HFFc6 (cell line): ENCODE results near the gene BCR. TPM values are rescaled to one million over a fixed set of nuclear protein-coding genes. Genes with fewer than 3 reads are reported as not detected.

ENCODE experiments used
- DNase-seq: peaks from one replicate; pipeline ENCODE4 v3.0.0-alpha.2; 2018
- H3K27ac Mint-ChIP-seq: 2 replicates; pipeline ENCODE4 v1.8.0; 2020; ENCODE audit warnings: mild to moderate bottlenecking, mixed read lengths
- H3K27me3 Mint-ChIP-seq: 2 replicates; pipeline ENCODE4 v1.8.0; 2021; ENCODE audit warnings: mild to moderate bottlenecking, moderate library complexity, mixed read lengths; ENCODE audit not compliant: insufficient read depth
- H3K36me3 Mint-ChIP-seq: 2 replicates; pipeline ENCODE4 v1.8.0; 2021; ENCODE audit warnings: low read depth, mixed read lengths
- H3K4me1 Mint-ChIP-seq: 2 replicates; pipeline ENCODE4 v1.8.0; 2020; ENCODE audit warnings: low read depth, mixed read lengths
- H3K4me3 Mint-ChIP-seq: 2 replicates; pipeline ENCODE4 v1.8.0; 2020; ENCODE audit warnings: mild to moderate bottlenecking, moderate library complexity, mixed read lengths
- H3K9me3 Mint-ChIP-seq: 2 replicates; pipeline ENCODE4 v1.8.0; 2020; ENCODE audit warnings: mild to moderate bottlenecking, mixed read lengths
- total RNA-seq, 6 experiments: library from RNA; stranded (reverse); fragmentation: NEBNext Ultra II Directional; extraction: Animal tissue kit (Norgen Biotek cat#: 25700); gene quantifications; 2 replicates in 1 of 6; 3 replicates in 5 of 6; pipeline ENCODE4 v1.2.3, GENCODE V29; 2021
- TF ChIP-seq, protein P1 (sequence below): fragments of 200-600 bp; sonication (generic); IDR thresholded peaks from 2 replicates; pipeline ENCODE4 v1.5.0; 2021; ENCODE audit warnings: antibody characterized with exemption, mild to moderate bottlenecking

Gene BCR
- total RNA-seq, 6 experiments from 2014 or later, result 28.0 to 41.3 (median 31.3) TPM

DNA sequence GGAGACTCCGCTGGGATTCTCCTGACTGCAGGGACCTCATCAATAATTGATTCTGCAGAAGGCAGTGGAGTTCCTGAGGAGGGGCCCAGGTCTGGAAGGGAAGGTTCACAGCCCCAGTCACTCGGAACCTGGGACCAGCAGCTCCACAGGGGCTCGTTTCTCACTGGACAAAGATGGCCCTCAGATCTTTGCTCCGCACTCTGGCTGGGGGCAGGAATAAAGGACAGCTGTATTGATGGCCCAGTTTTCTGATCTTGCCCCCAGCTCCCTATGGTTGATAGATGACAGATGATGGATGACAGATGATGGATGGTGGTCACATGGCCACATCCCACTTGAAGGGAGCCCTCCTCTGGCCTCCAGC is 11.3 kb upstream of the BCR start:
- H3K4me1 Mint-ChIP-seq, result peaks cover 3% of the 10 kb centered on the region; the same call in 1 of the 2 replicates
- H3K4me3 Mint-ChIP-seq, result no peak overlapping the region
- DNase-seq, result no peak
- TF ChIP-seq, protein P1, sequence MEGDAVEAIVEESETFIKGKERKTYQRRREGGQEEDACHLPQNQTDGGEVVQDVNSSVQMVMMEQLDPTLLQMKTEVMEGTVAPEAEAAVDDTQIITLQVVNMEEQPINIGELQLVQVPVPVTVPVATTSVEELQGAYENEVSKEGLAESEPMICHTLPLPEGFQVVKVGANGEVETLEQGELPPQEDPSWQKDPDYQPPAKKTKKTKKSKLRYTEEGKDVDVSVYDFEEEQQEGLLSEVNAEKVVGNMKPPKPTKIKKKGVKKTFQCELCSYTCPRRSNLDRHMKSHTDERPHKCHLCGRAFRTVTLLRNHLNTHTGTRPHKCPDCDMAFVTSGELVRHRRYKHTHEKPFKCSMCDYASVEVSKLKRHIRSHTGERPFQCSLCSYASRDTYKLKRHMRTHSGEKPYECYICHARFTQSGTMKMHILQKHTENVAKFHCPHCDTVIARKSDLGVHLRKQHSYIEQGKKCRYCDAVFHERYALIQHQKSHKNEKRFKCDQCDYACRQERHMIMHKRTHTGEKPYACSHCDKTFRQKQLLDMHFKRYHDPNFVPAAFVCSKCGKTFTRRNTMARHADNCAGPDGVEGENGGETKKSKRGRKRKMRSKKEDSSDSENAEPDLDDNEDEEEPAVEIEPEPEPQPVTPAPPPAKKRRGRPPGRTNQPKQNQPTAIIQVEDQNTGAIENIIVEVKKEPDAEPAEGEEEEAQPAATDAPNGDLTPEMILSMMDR, result no peak
- peaks cover 10% of the 10 kb centered on the region for H3K27me3 Mint-ChIP-seq
- no peak overlapping the region for H3K27ac Mint-ChIP-seq
- H3K9me3 Mint-ChIP-seq, result no peaks in the 10 kb centered on the region
- H3K36me3 Mint-ChIP-seq, result no peaks in the 10 kb centered on the region

DNA sequence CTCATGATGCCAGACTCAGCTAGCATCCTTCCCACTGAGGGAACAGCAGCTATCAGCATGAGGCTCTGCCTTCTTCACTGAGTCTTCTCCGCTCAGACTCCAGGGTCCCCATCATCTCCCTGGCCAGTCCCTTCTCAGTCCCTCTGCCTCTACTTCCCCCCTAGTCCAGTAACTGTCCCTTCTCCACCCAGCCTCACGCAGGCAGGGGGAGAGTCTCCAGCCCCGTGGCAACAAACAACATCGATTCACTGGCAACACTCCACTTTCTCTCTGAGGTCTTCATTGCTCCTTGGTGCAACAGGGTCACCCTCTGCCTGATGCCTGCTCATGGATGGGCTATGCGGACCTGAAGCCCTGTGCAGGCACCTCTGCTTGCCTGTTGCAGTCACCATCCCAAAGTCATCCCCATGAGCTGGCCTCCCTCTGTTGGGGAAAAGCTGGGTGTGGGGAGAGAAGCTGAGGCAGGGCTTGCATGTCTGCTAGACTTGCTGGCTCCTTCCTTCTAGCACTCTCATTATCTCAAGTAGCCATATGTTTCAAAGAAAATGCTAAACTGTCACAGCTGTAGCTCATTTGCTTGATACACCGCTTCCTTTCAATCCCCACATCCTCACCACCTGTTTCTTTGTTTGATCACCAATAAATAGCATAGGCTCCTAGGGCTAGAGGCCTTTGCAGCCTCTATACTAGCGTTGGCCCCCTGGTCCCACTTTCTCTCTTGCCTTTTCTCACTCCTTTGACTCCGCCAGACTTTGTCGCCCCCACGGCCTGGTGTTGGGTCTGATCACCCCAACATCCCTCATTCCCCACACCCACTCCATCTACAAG is 4.3 kb upstream of the BCR start:
- peaks cover 8% of the 10 kb centered on the region; the same call in 1 of the 2 replicates for H3K36me3 Mint-ChIP-seq
- no peaks in the 10 kb centered on the region; the same call in 1 of the 2 replicates for H3K9me3 Mint-ChIP-seq
- H3K4me1 Mint-ChIP-seq, result peaks cover 21% of the 10 kb centered on the region
- TF ChIP-seq, protein P1, result no peak
- H3K27me3 Mint-ChIP-seq, result peaks cover 7% of the 10 kb centered on the region
- no peak for DNase-seq
- no peak overlapping the region for H3K27ac Mint-ChIP-seq
- no peak overlapping the region for H3K4me3 Mint-ChIP-seq

DNA sequence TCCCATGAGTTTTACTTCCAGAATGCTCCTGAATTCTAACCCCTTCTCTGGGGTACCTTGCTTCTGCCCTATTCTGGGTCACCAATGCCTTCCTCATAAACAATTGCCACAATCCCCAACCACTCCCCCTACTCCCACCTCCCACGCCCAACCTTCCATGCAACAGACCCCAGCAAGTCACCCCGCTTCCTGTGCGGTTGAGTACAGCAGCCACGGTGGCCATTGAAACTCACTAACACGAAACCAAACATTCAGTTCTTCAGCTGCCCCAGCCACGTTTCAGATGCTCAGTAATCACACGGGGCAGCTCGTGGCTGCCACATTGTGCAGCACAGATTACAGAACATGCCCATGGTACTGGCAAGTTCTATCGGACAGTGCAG is 3.7 kb upstream of the BCR start:
- Mint-ChIP-seq H3K4me1 (peaks cover 21% of the 10 kb centered on the region), H3K9me3 (no peaks in the 10 kb centered on the region; the same call in 1 of the 2 replicates), H3K27me3 (peaks cover 7% of the 10 kb centered on the region), H3K27ac (no peak overlapping the region), H3K36me3 (peaks cover 8% of the 10 kb centered on the region; the same call in 1 of the 2 replicates), H3K4me3 (no peak overlapping the region)
- no peak for DNase-seq
- TF ChIP-seq, protein P1, result no peak

DNA sequence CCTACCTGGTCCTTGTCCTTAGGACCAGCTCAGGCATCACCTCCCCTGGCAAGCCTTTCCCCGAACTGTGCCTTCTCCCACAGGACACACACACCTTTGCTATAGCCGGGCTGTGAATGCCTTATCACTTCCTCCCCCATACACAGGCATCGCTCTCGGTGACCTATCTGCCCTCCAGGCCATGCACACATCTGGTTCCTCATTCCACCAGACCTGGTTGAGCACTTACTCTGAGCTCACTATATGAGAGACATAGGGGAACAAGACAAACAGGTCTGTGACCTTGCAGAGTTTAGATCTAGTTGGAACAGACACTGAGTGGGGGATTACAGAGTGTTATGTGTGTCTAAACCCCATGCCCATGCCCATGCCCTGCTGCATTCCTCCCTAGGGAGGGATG is 3.1 kb upstream of the BCR start:
- Mint-ChIP-seq H3K4me3 (no peak overlapping the region), H3K36me3 (peaks cover 12% of the 10 kb centered on the region; the same call in 1 of the 2 replicates), H3K27me3 (peaks cover 7% of the 10 kb centered on the region), H3K9me3 (no peaks in the 10 kb centered on the region; the same call in 1 of the 2 replicates), H3K4me1 (peaks cover 25% of the 10 kb centered on the region), H3K27ac (no peak overlapping the region)
- DNase-seq, result no peak
- TF ChIP-seq, protein P1, result no peak

DNA sequence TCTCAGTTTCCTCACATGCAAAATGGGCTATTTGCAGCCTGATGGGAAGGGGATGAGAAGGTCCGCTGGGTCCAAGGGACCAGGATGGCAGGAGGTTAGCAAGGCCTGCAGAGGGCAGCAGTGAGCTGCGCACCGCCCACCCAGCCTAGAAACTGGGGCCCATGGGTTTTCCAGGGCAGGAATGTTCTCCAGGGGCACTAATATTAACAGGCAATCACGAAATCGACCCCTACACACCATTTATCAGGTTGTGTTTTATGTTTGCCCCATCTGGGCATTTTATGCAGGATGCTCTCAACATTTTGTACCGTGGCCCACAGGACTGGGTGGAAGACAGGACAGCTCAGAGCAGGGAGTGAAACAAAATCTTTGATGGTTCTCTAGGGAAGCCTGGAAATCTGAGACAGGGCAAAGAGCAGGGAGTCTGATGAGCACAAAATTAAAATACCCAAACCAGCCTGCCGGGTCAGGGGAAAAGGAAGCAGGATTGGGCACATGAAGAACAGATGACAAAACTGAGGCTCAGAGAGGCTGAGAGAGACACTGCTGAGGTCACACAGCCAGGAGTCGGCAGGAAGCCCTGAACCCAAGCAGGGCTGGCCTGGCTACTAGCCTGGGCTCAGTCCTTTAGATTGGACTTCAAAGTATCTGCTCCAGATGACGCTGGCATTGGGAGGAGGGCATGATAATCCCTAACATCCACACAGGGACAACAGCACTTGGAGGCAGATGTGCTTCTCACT is 1.6 kb upstream of the BCR start:
- H3K27ac Mint-ChIP-seq, result no peak overlapping the region
- DNase-seq, result no peak

More for the DNA sequence above, 1.6 kb upstream of the BCR start:
- Mint-ChIP-seq H3K9me3 (no peaks in the 10 kb centered on the region; the same call in 1 of the 2 replicates), H3K4me1 (peaks cover 40% of the 10 kb centered on the region), H3K4me3 (peak overlapping the region; percentile 18; the same call in 1 of the 2 replicates), H3K27me3 (peaks cover 7% of the 10 kb centered on the region), H3K36me3 (peaks cover 16% of the 10 kb centered on the region; the same call in 1 of the 2 replicates)
- TF ChIP-seq, protein P1, result peak; percentile 98
